K562 (cell line): ENCODE results near the gene PLD1. TPM values are rescaled to one million over a fixed set of nuclear protein-coding genes. Genes with fewer than 3 reads are reported as not detected.

Experiments
- CAMTA2 ChIP-seq: fragments of 250-450 bp; sonication (Bioruptor Pico); conservative IDR thresholded peaks from 2 replicates; pipeline ENCODE4 v1.5.1; 2022
- CREB3 ChIP-seq: fragments of 450-650 bp; conservative IDR thresholded peaks from 2 replicates; pipeline ENCODE4 v1.6.1; 2016; ENCODE audit warnings: missing genetic modification characterization, low read depth, mild to moderate bottlenecking, missing compliant biosample characterization, moderate library complexity
- FUS ChIP-seq: fragments of 200-400 bp; formaldehyde crosslinking; optimal IDR thresholded peaks from 2 replicates; pipeline ENCODE3; 2017; ENCODE audit warnings: low read depth, low read length
- HLTF ChIP-seq: fragments of 450-650 bp; IDR thresholded peaks from 2 replicates; pipeline ENCODE4 v1.6.1; 2016
- IRF1 ChIP-seq: sonication (generic); formaldehyde crosslinking; IDR thresholded peaks from 2 replicates; pipeline ENCODE4 v1.8.0; 2022; ENCODE audit warnings: missing genetic modification reagents, mild to moderate bottlenecking, borderline replicate concordance
- MYC ChIP-seq, 2 experiments: fragments of 250-450 bp in 1 of 2; sonication (Bioruptor Pico) in 1 of 2; IDR thresholded peaks; 2 replicates each; pipeline versions ENCODE4 v1.5.1 to v1.6.1; 2012 to 2021; ENCODE audit warnings: low read depth in 2 of 2, borderline replicate concordance in 1 of 2, improper control_type of control experiment in 1 of 2, low read length in 1 of 2, mild to moderate bottlenecking in 1 of 2, moderate library complexity in 1 of 2
- NBN ChIP-seq: fragments of 450-650 bp; IDR thresholded peaks from 2 replicates; pipeline ENCODE4 v1.6.1; 2016; ENCODE audit warnings: low read depth, mild to moderate bottlenecking
- PATZ1 ChIP-seq: fragments of 250-450 bp; sonication (Bioruptor Pico); IDR thresholded peaks from 2 replicates; pipeline ENCODE4 v1.5.0; 2020; ENCODE audit warnings: mild to moderate bottlenecking, borderline replicate concordance
- RAD21 ChIP-seq, 2 experiments: fragments of 250-450 bp in 1 of 2; fragments of 450-650 bp in 1 of 2; sonication (Bioruptor Pico) in 1 of 2; formaldehyde crosslinking in 1 of 2; IDR thresholded peaks in 1 of 2; conservative IDR thresholded peaks in 1 of 2; 2 replicates each; pipeline versions ENCODE4 v1.4.0 to v1.8.0; 2020 to 2022; ENCODE audit warnings: mild to moderate bottlenecking in 2 of 2, moderate library complexity in 1 of 2
- RBM15 ChIP-seq: fragments of 200-400 bp; formaldehyde crosslinking; IDR thresholded peaks from 2 replicates; pipeline ENCODE4 v1.6.1; 2018; ENCODE audit warnings: mild to moderate bottlenecking, low read length, moderate library complexity; ENCODE audit not compliant: insufficient read depth
- RBM25 ChIP-seq: fragments of 200-400 bp; formaldehyde crosslinking; IDR thresholded peaks from 2 replicates; pipeline ENCODE4 v1.6.1; 2018; ENCODE audit warnings: low read length, low read depth, moderate library complexity; ENCODE audit not compliant: severe bottlenecking
- SMAD3 ChIP-seq: fragments of 450-650 bp; formaldehyde crosslinking; conservative IDR thresholded peaks from 2 replicates; pipeline ENCODE4 v1.4.0; 2020; ENCODE audit warnings: mild to moderate bottlenecking
- SRF ChIP-seq, 2 experiments: fragments of 250-450, 450-650 bp in 1 of 2; sonication (Bioruptor Pico) in 1 of 2; sonication (generic) in 1 of 2; formaldehyde crosslinking; IDR thresholded peaks; 2 replicates each; pipeline versions ENCODE4 v1.5.0 to v1.5.1; 2020 to 2022; ENCODE audit warnings: mild to moderate bottlenecking in 1 of 2, missing genetic modification reagents in 1 of 2
- TFE3 ChIP-seq: fragments of 450-650 bp; formaldehyde crosslinking; IDR thresholded peaks from 2 replicates; pipeline ENCODE4 v1.4.0; 2020; ENCODE audit warnings: mild to moderate bottlenecking, mixed read lengths
- ZFP91 ChIP-seq: sonication (generic); formaldehyde crosslinking; IDR thresholded peaks from 2 replicates; pipeline ENCODE4 v1.8.0; 2022; ENCODE audit warnings: mild to moderate bottlenecking, missing genetic modification reagents
- ZNF133 ChIP-seq: fragments of 250-450 bp; sonication (Bioruptor Pico); IDR thresholded peaks from 2 replicates; pipeline ENCODE4 v1.4.0; 2020; ENCODE audit warnings: mild to moderate bottlenecking
- ZNF184 ChIP-seq: sonication (generic); formaldehyde crosslinking; IDR thresholded peaks from 2 replicates; pipeline ENCODE4 v1.5.0; 2020; ENCODE audit warnings: missing genetic modification reagents
- ZNF79 ChIP-seq: fragments of 250-450 bp; sonication (Bioruptor Pico); IDR thresholded peaks from 2 replicates; pipeline ENCODE4 v1.4.0; 2020; ENCODE audit warnings: low read depth, mild to moderate bottlenecking, moderate library complexity
- polyA plus RNA-seq, 8 experiments: library from polyadenylated mRNA; depleted of rRNA in 4 of 8; stranded (reverse) in 5 of 8; unstranded in 3 of 8; fragments of >200 nt; fragmentation: Nextera tagmentation in 2 of 8; fragmentation: Illumina TruSeq in 1 of 8; extraction: Ambion mirVana in 2 of 8; extraction: Trizol in 1 of 8; gene quantifications; 2 replicates each; pipeline versions ENCODE4 v1.2.1 to v1.2.3, GENCODE V29; 2011 to 2014; ENCODE audit warnings: inconsistent platforms in 1 of 8, missing spikeins in 1 of 8
- total RNA-seq, 7 experiments: library from RNA; depleted of rRNA in 6 of 7; stranded (reverse); fragments of >200 nt in 6 of 7; fragmentation: Illumina TruSeq in 2 of 7; extraction: Trizol in 2 of 7; gene quantifications; 2 replicates each; pipeline versions ENCODE4 v1.2.1 to v1.2.3, GENCODE V29; 2011 to 2021; ENCODE audit warnings: low replicate concordance in 1 of 7

The PLD1 gene
- total and polyA plus RNA-seq, 9 of the 15 experiments (the other 6 are each of a cell fraction or from before 2014, with no cell fraction given): 8.4 to 26.1 (median 18.6) TPM

- TF ChIP-seq MYC (IDR thresholded peaks at IDR 0.05; ENCODE audit: low read depth, low read length) (peak; percentile 39; the same call in 1 of the 2 replicates), MYC (CRISPR knock-in tag; IDR thresholded peaks at IDR 0.05; ENCODE audit: borderline replicate concordance, low read depth) (peak; percentile 81), SMAD3 (CRISPR knock-in tag) (no peak), IRF1 (CRISPR knock-in tag) (no peak), CREB3 (tag) (no peak), NBN (no peak), CAMTA2 (no peak), RBM25 (peak; percentile 18), ZNF79 (CRISPR knock-in tag) (no peak), ZNF133 (no peak), HLTF (no peak), PATZ1 (no peak), FUS (no peak), SRF (CRISPR knock-in tag; IDR thresholded peaks at IDR 0.05) (peak in 1 of 2 experiments; percentile 14; a peak in 1 of 4 replicates), RAD21 (CRISPR knock-in tag; conservative IDR thresholded peaks at IDR 0.05 in 1 of 2, IDR thresholded peaks at IDR 0.05 in 1 of 2) (no peak; a peak in 1 of 4 replicates), ZFP91 (CRISPR knock-in tag) (no peak), ZNF184 (CRISPR knock-in tag) (no peak), TFE3 (CRISPR knock-in tag) (no peak), RBM15 (no peak)
Measured at GRCh38 chr3:171809861-171810628, at the start of gene PLD1 (continued).
